Forelimb muscle (tissue), 1 donor: Measurements from ENCODE around the gene RIC8A. TPM values are rescaled to one million over a fixed set of nuclear protein-coding genes. Genes with fewer than 3 reads are reported as not detected.

Source experiments
- DNase-seq: peaks from one replicate; pipeline ENCODE4 v3.0.0-alpha.2; 2013; ENCODE audit warnings: low read depth
- polyA plus RNA-seq: library from polyadenylated mRNA; unstranded; fragments of 120-200 nt; gene quantifications from one replicate; pipeline ENCODE4 v1.2.1, GENCODE V29; 2013; ENCODE audit not compliant: insufficient read length

The RIC8A gene
- polyA plus RNA-seq, 1 donor, result 60.2 TPM

DNA sequence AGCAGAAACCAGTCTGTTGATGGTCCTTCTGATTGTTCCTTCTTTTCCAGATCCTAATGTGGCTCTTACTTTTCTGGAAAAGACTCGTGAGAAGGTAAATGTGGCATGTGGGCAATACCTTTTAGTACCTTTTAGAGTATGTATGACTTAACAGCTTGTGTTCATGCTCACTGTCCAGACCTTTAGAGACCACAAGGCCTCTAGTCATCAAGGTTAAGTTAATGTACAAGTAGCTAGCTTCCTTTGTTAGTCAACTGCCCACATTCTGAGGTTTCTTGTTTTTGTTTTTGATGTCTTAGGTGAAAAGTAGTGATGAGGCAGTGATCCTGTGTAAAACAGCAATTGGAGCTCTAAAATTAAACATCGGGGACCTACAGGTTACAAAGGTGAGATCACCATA is 36.9 kb downstream of the RIC8A start:
- no peak for DNase-seq

GRCh38 chr11:249062-249461 is 41.6 kb downstream of the RIC8A start:
- no peak for DNase-seq

DNA sequence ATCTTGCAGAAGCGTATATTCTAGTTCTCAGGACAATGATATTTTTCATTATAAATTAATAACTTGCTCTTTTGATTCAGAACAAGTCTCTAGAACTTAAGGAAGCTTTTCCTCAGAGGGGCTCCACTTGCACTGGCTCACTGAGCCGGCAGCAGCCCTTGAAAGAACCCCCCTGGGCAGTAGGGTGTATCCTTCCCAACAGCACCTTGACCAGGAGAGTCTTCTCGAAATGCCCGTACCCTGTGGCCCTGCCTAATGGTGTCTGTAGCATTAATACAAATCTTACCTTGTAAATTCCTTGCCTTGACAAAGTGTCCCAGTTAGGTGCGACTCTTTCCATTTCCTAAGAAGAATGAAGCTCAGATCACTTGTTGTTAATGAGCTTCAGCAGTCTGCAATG is 42.8 kb downstream of the RIC8A start:
- no peak for DNase-seq

GRCh38 chr11:250740-251299 is 43.3 kb downstream of the RIC8A start:
- no peak for DNase-seq

GRCh38 chr11:251550-251949 is 44.0 kb downstream of the RIC8A start:
- DNase-seq, result no peak

GRCh38 chr11:252666-253065 is 45.2 kb downstream of the RIC8A start:
- no peak for DNase-seq

- DNase-seq, result no peak
Observed at GRCh38 chr11:253160-253885, 45.8 kb downstream of the RIC8A start.

DNA sequence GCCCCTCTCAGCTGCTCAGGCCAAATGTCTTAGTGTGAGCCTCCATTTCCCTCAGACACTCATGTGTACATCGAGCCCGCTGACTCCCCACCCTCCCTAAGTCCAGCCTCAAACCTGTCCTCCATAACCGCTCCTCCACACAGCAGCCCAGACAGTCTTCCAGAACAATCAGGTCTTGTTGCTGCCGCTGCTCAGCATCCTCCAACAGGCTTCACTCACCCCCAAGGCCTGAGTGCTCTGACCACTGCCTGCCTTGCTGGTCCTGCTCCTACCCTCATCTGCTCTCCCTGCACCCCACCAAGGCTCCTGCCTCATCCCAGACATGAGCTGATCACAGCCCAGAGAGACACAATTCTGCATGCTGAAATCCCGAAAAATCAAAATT is 46.4 kb downstream of the RIC8A start:
- no peak for DNase-seq

DNA sequence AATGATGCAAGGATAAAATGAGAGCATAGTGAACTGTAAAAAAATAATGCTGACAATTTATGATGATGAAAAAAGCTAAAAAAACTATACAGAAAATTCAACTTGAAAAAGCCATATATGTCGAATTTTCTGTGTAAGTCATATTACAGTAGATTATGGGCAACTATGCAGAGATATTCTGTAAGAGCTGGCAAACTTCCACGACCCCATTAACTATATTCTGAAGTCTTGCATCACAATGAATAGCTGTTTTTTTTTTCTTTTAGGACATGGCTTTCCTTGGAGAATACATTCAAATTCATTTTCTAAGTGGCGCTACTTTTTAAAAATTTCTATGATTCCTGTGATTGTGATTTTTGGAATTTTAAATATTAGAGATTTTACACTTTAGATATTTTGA is 47.7 kb downstream of the RIC8A start:
- DNase-seq, result no peak

GRCh38 chr11:255816-256215 is 48.3 kb downstream of the RIC8A start:
- DNase-seq, result no peak

- no peak for DNase-seq
Observed at GRCh38 chr11:256952-257737, 49.6 kb downstream of the RIC8A start.

DNA sequence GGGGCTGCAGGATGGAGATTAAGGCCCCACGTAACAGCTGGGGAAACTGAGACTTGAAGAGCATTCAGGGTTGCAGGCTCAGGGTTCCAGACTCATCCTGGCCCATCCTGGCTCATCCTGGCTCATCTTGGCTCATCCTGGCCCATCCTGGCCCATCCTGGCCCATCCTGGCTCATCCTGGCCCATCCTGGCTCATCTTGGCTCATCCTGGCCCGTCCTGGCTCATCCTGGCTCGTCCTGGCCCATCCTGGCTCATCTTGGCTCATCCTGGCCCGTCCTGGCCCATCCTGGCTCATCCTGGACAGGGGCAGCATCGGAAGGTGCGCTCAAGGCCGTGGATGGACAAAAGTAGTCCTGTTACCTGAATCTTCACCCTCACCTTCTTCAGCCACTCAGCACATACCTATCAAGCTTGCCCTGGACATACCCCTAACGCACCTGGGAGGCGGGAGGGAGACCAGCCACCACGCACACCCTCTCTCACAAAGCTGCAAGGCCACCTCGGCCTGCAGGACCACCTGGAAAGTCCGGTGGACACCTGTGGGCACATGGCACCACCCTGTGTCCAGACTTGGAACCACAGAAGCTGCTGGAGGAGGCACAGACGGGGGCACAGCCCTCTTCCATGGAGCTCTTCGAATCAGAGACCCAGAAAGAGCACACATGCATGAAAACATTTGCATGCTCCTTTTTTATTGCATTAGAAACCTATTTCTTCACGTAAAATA is 50.4 kb downstream of the RIC8A start:
- DNase-seq, result no peak

- DNase-seq, result no peak
Observed at GRCh38 chr11:259413-259812, 51.9 kb downstream of the RIC8A start.

DNA sequence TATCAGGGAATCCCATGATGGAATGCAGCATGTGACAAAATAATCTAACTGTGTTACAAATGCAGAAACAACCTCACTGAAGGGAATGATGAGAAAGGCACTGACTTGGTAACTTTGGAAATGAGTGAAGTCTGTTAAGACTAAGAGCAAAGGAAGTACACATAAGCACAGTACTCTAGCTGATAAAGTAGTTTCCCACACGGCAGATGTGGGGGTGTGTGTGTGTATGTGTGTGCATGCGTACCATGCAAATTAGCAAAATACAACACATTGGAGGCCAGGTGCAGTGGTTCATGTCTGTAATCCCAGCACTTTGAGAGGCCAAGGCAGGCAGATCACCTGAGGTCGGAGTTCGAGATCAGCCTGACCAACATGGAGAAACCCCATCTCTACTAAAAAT is 54.1 kb downstream of the RIC8A start:
- DNase-seq, result no peak

Other genes starting within 250 kb of the RIC8A start
- gene SCGB1C1, start 14.6 kb upstream of the RIC8A start, polyA plus RNA-seq, result 0.34 TPM
- gene BET1L, start 309 bp upstream of the RIC8A start, polyA plus RNA-seq, result 28.1 TPM
- gene SIRT3, start 28.6 kb downstream of the RIC8A start, polyA plus RNA-seq, result 24.4 TPM
- 90.1 TPM for gene PSMD13, start 29.3 kb downstream of the RIC8A start, polyA plus RNA-seq
- gene NLRP6, start 70.7 kb downstream of the RIC8A start, polyA plus RNA-seq, result not detected
- gene PGGHG, start 81.4 kb downstream of the RIC8A start, polyA plus RNA-seq, result 5.2 TPM
- gene IFITM5, start 91.8 kb downstream of the RIC8A start, polyA plus RNA-seq, result not detected
- 47.5 TPM for gene IFITM2, start 100.1 kb downstream of the RIC8A start, polyA plus RNA-seq
- 12.2 TPM for gene IFITM1, start 106.3 kb downstream of the RIC8A start, polyA plus RNA-seq
- 250 TPM for gene IFITM3, start 113.2 kb downstream of the RIC8A start, polyA plus RNA-seq
- 11.4 TPM for gene B4GALNT4, start 161.8 kb downstream of the RIC8A start, polyA plus RNA-seq
- 0.16 TPM for gene PKP3, start 186.5 kb downstream of the RIC8A start, polyA plus RNA-seq
- 11.6 TPM for gene SIGIRR, start 207.3 kb downstream of the RIC8A start, polyA plus RNA-seq
- gene ANO9, start 234.3 kb downstream of the RIC8A start, polyA plus RNA-seq, result 0.20 TPM
- 33.3 TPM for gene PTDSS2, start 242.6 kb downstream of the RIC8A start, polyA plus RNA-seq